CD4-positive, alpha-beta T cell (primary cell): ENCODE results near the gene CD58. TPM values are rescaled to one million over a fixed set of nuclear protein-coding genes. Genes with fewer than 3 reads are reported as not detected.

ENCODE experiments used
- ATAC-seq: fragments of 200-7000 bp; cut with Tn5 transposase; one replicate; pipeline ENCODE4 v1.10.0; 2022; ENCODE audit warnings: mild to moderate bottlenecking; ENCODE audit not compliant: poor library complexity
- CTCF ChIA-PET: fragments of 350-600 bp; sonication (Branson Sonifier 250); formaldehyde crosslinking; loops from one replicate; lab custom pipeline; 2021; ENCODE audit warnings: antibody characterized with exemption, inconsistent platforms; lab: Charles Lee
- POLR2A ChIA-PET: fragments of 350-600 bp; sonication (Branson Sonifier 250); formaldehyde crosslinking; loops from one replicate; lab custom pipeline; 2021; ENCODE audit warnings: antibody characterized with exemption, inconsistent platforms; lab: Charles Lee
- DNase-seq, 14 experiments: peaks; one replicate each; pipeline ENCODE4 v3.0.0-alpha.2; 2013 to 2020; ENCODE audit warnings: mixed read lengths in 2 of 14
- H3K27ac ChIP-seq, 2 donors: one replicate each; pipeline versions ENCODE4 v1.5.1 to v1.7.0; 2013; ENCODE audit warnings: low read length in 2 of 2, low read depth in 1 of 2, mild to moderate bottlenecking in 1 of 2
- H3K27me3 ChIP-seq, 2 experiments: 1 replicate in 1 of 2; 2 replicates in 1 of 2; pipeline versions ENCODE4 v1.6.1 to v1.7.0; 2013; ENCODE audit warnings: low read length in 2 of 2, control low read depth in 1 of 2, mild to moderate bottlenecking in 1 of 2, moderate library complexity in 1 of 2; ENCODE audit not compliant: insufficient read depth in 2 of 2, control insufficient read depth in 1 of 2
- H3K36me3 ChIP-seq: one replicate; pipeline ENCODE4 v1.6.1; 2013; ENCODE audit warnings: low read length, control low read depth; ENCODE audit not compliant: insufficient read depth
- H3K4me1 ChIP-seq: one replicate; pipeline ENCODE4 v1.6.1; 2013; ENCODE audit warnings: low read length, control low read depth; ENCODE audit not compliant: insufficient read depth
- H3K4me3 ChIP-seq: one replicate; pipeline ENCODE4 v1.5.1; 2013; ENCODE audit warnings: mild to moderate bottlenecking, low read length, moderate library complexity
- H3K9me3 ChIP-seq, 2 experiments: 1 replicate in 1 of 2; 2 replicates in 1 of 2; pipeline versions ENCODE4 v1.6.1 to v1.7.0; 2013; ENCODE audit warnings: low read length in 2 of 2, mild to moderate bottlenecking in 2 of 2, control low read depth in 1 of 2, moderate library complexity in 1 of 2; ENCODE audit not compliant: control insufficient read depth in 1 of 2, insufficient read depth in 1 of 2
- H3K27ac Mint-ChIP-seq: one replicate; pipeline ENCODE4 v1.8.0; 2020; ENCODE audit warnings: mixed read lengths
- H3K27me3 Mint-ChIP-seq: one replicate; pipeline ENCODE4 v1.8.0; 2021; ENCODE audit warnings: mixed read lengths
- H3K36me3 Mint-ChIP-seq: one replicate; pipeline ENCODE4 v1.8.0; 2021; ENCODE audit warnings: low read depth, mixed read lengths
- H3K4me1 Mint-ChIP-seq: one replicate; pipeline ENCODE4 v1.8.0; 2021; ENCODE audit warnings: low read depth, mixed read lengths
- H3K4me3 Mint-ChIP-seq: one replicate; pipeline ENCODE4 v1.8.0; 2020; ENCODE audit warnings: mild to moderate bottlenecking, mixed read lengths
- H3K9me3 Mint-ChIP-seq: one replicate; pipeline ENCODE4 v1.8.0; 2020; ENCODE audit warnings: mixed read lengths
- CTCF ChIP-seq: fragments of 200-600 bp; IDR thresholded peaks from one replicate; pipeline ENCODE4 v1.8.0; 2022; ENCODE audit warnings: antibody characterized with exemption, mild to moderate bottlenecking
- intact Hi-C, 2 experiments: fragments of 100-400 bp; cut with DNase I in 1 of 2; cut with micrococcal nuclease in 1 of 2; formaldehyde crosslinking; loops; one replicate each; pipeline versions ENCODE4 v1.15.1 to v1.9.0; 2023 to 2025; cut with DNase I, micrococcal nuclease
- total RNA-seq, 174 experiments: library from RNA in 2 of 174; stranded (reverse) in 2 of 174; gene quantifications; one replicate each; pipeline ENCODE4 v1.2.3 and lab custom pipeline; 2021 to 2026

Gene CD58
- total RNA-seq, 2 experiments from 2014 or later = 4.2 to 5.7 TPM

GRCh38 chr1:116481934-116482333, 88.9 kb downstream of the CD58 start:
- ATAC-seq = no peak
- H3K27me3 Mint-ChIP-seq = no peaks in the 10 kb centered on the region
- Histone ChIP-seq H3K36me3 (no peaks in the 10 kb centered on the region), H3K9me3 (no peaks in the 10 kb centered on the region), H3K27ac (no peak overlapping the region), H3K4me1 (peaks cover 4% of the 10 kb centered on the region), H3K4me3 (no peak overlapping the region), H3K27me3 (no peaks in the 10 kb centered on the region)
- TF ChIP-seq CTCF = no peak
- no peak for DNase-seq
- H3K36me3 Mint-ChIP-seq = no peaks in the 10 kb centered on the region
- POLR2A ChIA-PET = no interaction called here
- no peaks in the 10 kb centered on the region for H3K4me1 Mint-ChIP-seq
- CTCF ChIA-PET = interaction anchor here (0.6 to 8.3 kb wide), 3 partner anchors 17 to 341 kb away, joined by 4 to 149 read pairs (median 7); no protein-coding TSS in a partner anchor
- intact Hi-C loops = no loop called here
- H3K27ac Mint-ChIP-seq = no peak overlapping the region
- no peak overlapping the region for H3K4me3 Mint-ChIP-seq
- no peaks in the 10 kb centered on the region for H3K9me3 Mint-ChIP-seq

GRCh38 chr1:116478621-116479020, 92.2 kb downstream of the CD58 start:
- Histone ChIP-seq H3K27ac (no peak overlapping the region), H3K27me3 (no peaks in the 10 kb centered on the region), H3K4me1 (no peaks in the 10 kb centered on the region), H3K36me3 (no peaks in the 10 kb centered on the region), H3K4me3 (no peak overlapping the region), H3K9me3 (no peaks in the 10 kb centered on the region)
- Mint-ChIP-seq H3K36me3 (no peaks in the 10 kb centered on the region), H3K9me3 (no peaks in the 10 kb centered on the region), H3K27ac (no peak overlapping the region), H3K4me1 (no peaks in the 10 kb centered on the region), H3K27me3 (no peaks in the 10 kb centered on the region), H3K4me3 (no peak overlapping the region)
- ATAC-seq = no peak
- POLR2A ChIA-PET = no interaction called here
- intact Hi-C loops = loop anchor here in 1 of 2 experiments (5.0 kb wide), 1 partner anchor 81 kb away; no protein-coding TSS in a partner anchor
- DNase-seq = no peak
- CTCF ChIA-PET = interaction anchor here (1.6 kb wide), 1 partner anchor 339 kb away, joined by 7 read pairs; no protein-coding TSS in a partner anchor
- no peak for TF ChIP-seq CTCF

- TF ChIP-seq CTCF = no peak
- POLR2A ChIA-PET = interaction anchor here (1.5 kb wide), 1 partner anchor 339 kb away, joined by 4 read pairs; no protein-coding TSS in a partner anchor
These were observed 93.4 kb downstream of the CD58 start for GRCh38 chr1:116477429-116477828.

More at GRCh38 chr1:116477429-116477828, 93.4 kb downstream of the CD58 start:
- Histone ChIP-seq H3K27ac (no peak overlapping the region), H3K36me3 (no peaks in the 10 kb centered on the region), H3K4me3 (no peak overlapping the region), H3K27me3 (no peaks in the 10 kb centered on the region), H3K9me3 (no peaks in the 10 kb centered on the region), H3K4me1 (no peaks in the 10 kb centered on the region)
- Mint-ChIP-seq H3K9me3 (no peaks in the 10 kb centered on the region), H3K36me3 (no peaks in the 10 kb centered on the region), H3K4me1 (no peaks in the 10 kb centered on the region), H3K27me3 (no peaks in the 10 kb centered on the region), H3K4me3 (no peak overlapping the region), H3K27ac (no peak overlapping the region)
- intact Hi-C loops = loop anchor here in 1 of 2 experiments (5.0 kb wide), 1 partner anchor 80 kb away; no protein-coding TSS in a partner anchor
- CTCF ChIA-PET = interaction anchor here (1.0 kb wide), 1 partner anchor 14 kb away, joined by 3 read pairs; no protein-coding TSS in a partner anchor
- DNase-seq = no peak
- no peak for ATAC-seq
